Glomerular endothelial cell (primary cell): ENCODE measurements around the gene PKNOX1. TPM values are rescaled to one million over a fixed set of nuclear protein-coding genes. Genes with fewer than 3 reads are reported as not detected.
"Not testable (repeated sequence)": the region's sequence is repeated elsewhere in the genome, so short reads cannot be mapped to it uniquely, and the experiment has no call there.

Experiments used
- DNase-seq: peaks from one replicate; pipeline ENCODE4 v3.0.0-alpha.2; 2011; ENCODE audit warnings: low read depth, low spot score; ENCODE audit errors: extremely low read depth
- total RNA-seq: library from RNA; depleted of rRNA; stranded (reverse); fragments of >200 nt; gene quantifications from 2 replicates; pipeline ENCODE4 v1.2.3, GENCODE V29; 2015

The PKNOX1 gene
- total RNA-seq, 1 donor from 2014 or later = 22.9 TPM

- not testable (repeated sequence) for DNase-seq
Observed at GRCh38 chr21:42951193-42951592, 23.2 kb upstream of the PKNOX1 start.

- DNase-seq = no peak
Observed at GRCh38 chr21:42956824-42957630, 17.3 kb upstream of the PKNOX1 start.

GRCh38 chr21:42958122-42958521, 16.2 kb upstream of the PKNOX1 start:
- not testable (repeated sequence) for DNase-seq

- DNase-seq = no peak
Observed at GRCh38 chr21:42959728-42960127, 14.6 kb upstream of the PKNOX1 start.

GRCh38 chr21:42962380-42963007, 11.9 kb upstream of the PKNOX1 start:
- no peak for DNase-seq

GRCh38 chr21:42964086-42964485, 10.3 kb upstream of the PKNOX1 start:
- no peak for DNase-seq

GRCh38 chr21:42964546-42965210, 9.7 kb upstream of the PKNOX1 start:
- no peak for DNase-seq

- DNase-seq = no peak
Observed at GRCh38 chr21:42965211-42965560, 9.2 kb upstream of the PKNOX1 start.

GRCh38 chr21:42967616-42968015, 6.7 kb upstream of the PKNOX1 start:
- not testable (repeated sequence) for DNase-seq

- no peak for DNase-seq
Observed at GRCh38 chr21:42969193-42969600, 5.2 kb upstream of the PKNOX1 start.

GRCh38 chr21:42970946-42971653, 3.3 kb upstream of the PKNOX1 start:
- no peak for DNase-seq

- DNase-seq = no peak
Observed at GRCh38 chr21:42971897-42972275, 2.5 kb upstream of the PKNOX1 start.

- DNase-seq = no peak
Observed at GRCh38 chr21:42973309-42973990, 912 bp upstream of the PKNOX1 start.

- no peak for DNase-seq
Observed at GRCh38 chr21:42974832-42975820, 764 bp downstream of the PKNOX1 start.

- no peak for DNase-seq
Observed at GRCh38 chr21:42975886-42976608, 1.7 kb downstream of the PKNOX1 start.

GRCh38 chr21:42980312-42981213, 6.2 kb downstream of the PKNOX1 start:
- DNase-seq = no peak

GRCh38 chr21:42981214-42981523, 6.8 kb downstream of the PKNOX1 start:
- no peak for DNase-seq

- no peak for DNase-seq
Observed at GRCh38 chr21:42981862-42982261, 7.5 kb downstream of the PKNOX1 start.
